K562 (cell line): ENCODE results near the gene SHC1. TPM values are rescaled to one million over a fixed set of nuclear protein-coding genes. Genes with fewer than 3 reads are reported as not detected.

ENCODE experiments used
- ATAC-seq: fragments of 200-7000 bp; cut with Tn5 transposase; 3 replicates; pipeline ENCODE4 v1.9.1; 2020; ENCODE audit warnings: moderate library complexity
- BruUV-seq: library from RNA; stranded (reverse); fragments of 400-500 nt; replicated peaks from 2 replicates; lab custom pipeline; 2021; lab: Mats Ljungman, UMichigan
- CTCF ChIA-PET: fragments of 300-600 bp; formaldehyde crosslinking; extraction: SDS; loops from one replicate; lab custom pipeline; 2021; ENCODE audit warnings: low intra/inter-chr PET ratio; lab: Yijun Ruan, JAX
- POLR2A ChIA-PET: fragments of 300-600, 350-650 bp; sonication (Branson Sonifier 250); formaldehyde crosslinking; extraction: SDS; loops from one replicate; lab custom pipeline; 2021; ENCODE audit warnings: antibody characterized with exemption, inconsistent platforms; lab: Yijun Ruan, JAX
- DNase-seq, 4 experiments: peaks; one replicate each; pipeline versions ENCODE4 v3.0.0 to v3.0.0-alpha.2; 2011 to 2018; ENCODE audit warnings: low spot score in 3 of 4, mixed read lengths in 3 of 4; ENCODE audit errors: extremely low read depth in 1 of 4
- FAIRE-seq: peaks from 2 replicates; lab custom pipeline; 2011; peaks lifted over from hg19 to GRCh38; lab: Jason Lieb, UNC
- H2AFZ ChIP-seq: 2 replicates; pipeline ENCODE4 v1.6.0; 2011; ENCODE audit warnings: low read depth, low read length, control low read depth, inconsistent platforms
- H3K27ac ChIP-seq: fragments of 200-600 bp; 3 replicates; pipeline ENCODE4 v1.8.0; 2011; ENCODE audit warnings: low read depth, mild to moderate bottlenecking, control low read depth, inconsistent platforms, low read length, moderate library complexity, mixed read lengths; ENCODE audit errors: extremely low read depth
- H3K27me3 ChIP-seq, 2 experiments: fragments of 300-600 bp in 1 of 2; 2 replicates in 1 of 2; 3 replicates in 1 of 2; pipeline versions ENCODE4 v1.6.0 to v1.8.0; 2011; ENCODE audit warnings: inconsistent platforms in 2 of 2, low read length in 2 of 2, mild to moderate bottlenecking in 1 of 2, mixed read lengths in 1 of 2, moderate library complexity in 1 of 2; ENCODE audit not compliant: control insufficient read depth in 2 of 2, insufficient read depth in 2 of 2
- H3K36me3 ChIP-seq: fragments of 300-600 bp; 3 replicates; pipeline ENCODE4 v1.8.0; 2011; ENCODE audit warnings: mild to moderate bottlenecking, low read length, inconsistent platforms; ENCODE audit not compliant: control insufficient read depth, insufficient read depth
- H3K4me1 ChIP-seq, 2 experiments: fragments of 200-600 bp in 1 of 2; replicated peaks in 1 of 2; 2 replicates in 1 of 2; 3 replicates in 1 of 2; pipeline versions ENCODE4 v1.5.1 to v1.8.0; 2011; ENCODE audit warnings: inconsistent platforms in 2 of 2, low read length in 2 of 2, mild to moderate bottlenecking in 1 of 2, mixed read lengths in 1 of 2, moderate library complexity in 1 of 2; ENCODE audit not compliant: control insufficient read depth in 2 of 2, insufficient read depth in 2 of 2
- H3K4me2 ChIP-seq: 2 replicates; pipeline ENCODE4 v1.6.1; 2011; ENCODE audit warnings: low read length, control low read depth, inconsistent platforms, mixed read lengths; ENCODE audit not compliant: insufficient read depth
- H3K4me3 ChIP-seq: fragments of 200-600 bp; sonication (generic), shearing (Covaris generic); 2 replicates; pipeline ENCODE4 v1.5.1; 2016; ENCODE audit warnings: control low read depth, inconsistent platforms
- H3K79me2 ChIP-seq: fragments of 200-600 bp; 3 replicates; pipeline ENCODE4 v1.8.0; 2011; ENCODE audit warnings: low read length, inconsistent platforms; ENCODE audit not compliant: control insufficient read depth, insufficient read depth
- H3K9ac ChIP-seq, 2 experiments: 2 replicates each; pipeline versions ENCODE4 v1.6.0 to v1.6.1; 2011; ENCODE audit warnings: low read depth in 2 of 2, low read length in 2 of 2, control low read depth in 1 of 2, inconsistent platforms in 1 of 2, mild to moderate bottlenecking in 1 of 2, mixed read lengths in 1 of 2; ENCODE audit not compliant: insufficient read depth in 1 of 2
- H3K9me1 ChIP-seq: one replicate; pipeline ENCODE4 v1.6.0; 2011; ENCODE audit warnings: inconsistent platforms, mild to moderate bottlenecking, low read length, moderate library complexity; ENCODE audit not compliant: control insufficient read depth, insufficient read depth
- H3K9me3 ChIP-seq: replicated peaks from 2 replicates; pipeline ENCODE4 v1.5.1; 2011; ENCODE audit warnings: low read depth, low read length, inconsistent platforms; ENCODE audit not compliant: control insufficient read depth, insufficient read depth
- H4K20me1 ChIP-seq: replicated peaks from 2 replicates; pipeline ENCODE4 v1.6.1; 2011; ENCODE audit warnings: low read length, inconsistent platforms, mixed read lengths; ENCODE audit not compliant: control insufficient read depth, insufficient read depth
- ADNP ChIP-seq: fragments of 200-800 bp; sonication (Bioruptor generic); IDR thresholded peaks from 2 replicates; pipeline ENCODE4 v1.6.1; 2016; ENCODE audit warnings: missing genetic modification characterization, missing compliant biosample characterization
- CEBPB ChIP-seq: fragments of 450-650 bp; IDR thresholded peaks from 2 replicates; pipeline ENCODE4 v1.6.1; 2016; ENCODE audit warnings: missing genetic modification characterization, missing compliant biosample characterization
- ETS2 ChIP-seq: IDR thresholded peaks from 2 replicates; pipeline ENCODE4 v1.6.1; 2016; ENCODE audit warnings: borderline replicate concordance, missing genetic modification characterization, mild to moderate bottlenecking, moderate library complexity, missing compliant biosample characterization; ENCODE audit not compliant: poor library complexity, severe bottlenecking
- ETV5 ChIP-seq: sonication (generic); formaldehyde crosslinking; IDR thresholded peaks from 2 replicates; pipeline ENCODE4 v1.4.0; 2020; ENCODE audit warnings: low read depth, mild to moderate bottlenecking, missing genetic modification reagents
- NR3C1 ChIP-seq: sonication (generic); formaldehyde crosslinking; IDR thresholded peaks from 2 replicates; pipeline ENCODE4 v1.8.1; 2022; ENCODE audit warnings: missing genetic modification reagents
- SMAD4 ChIP-seq: fragments of 250-450 bp; sonication (Bioruptor Pico); conservative IDR thresholded peaks from 2 replicates; pipeline ENCODE4 v1.8.0; 2021; ENCODE audit warnings: inconsistent platforms, mild to moderate bottlenecking, moderate library complexity
- SPI1 ChIP-seq: IDR thresholded peaks from 2 replicates; pipeline ENCODE4 v1.6.1; 2011; ENCODE audit warnings: low read depth, low read length, control low read depth, borderline replicate concordance
- XRCC3 ChIP-seq: fragments of 450-650 bp; IDR thresholded peaks from 2 replicates; pipeline ENCODE4 v1.6.1; 2017; ENCODE audit warnings: mild to moderate bottlenecking, moderate library complexity
- ZNF217 ChIP-seq: sonication (generic); formaldehyde crosslinking; IDR thresholded peaks from 2 replicates; pipeline ENCODE4 v1.8.0; 2022; ENCODE audit warnings: mild to moderate bottlenecking, missing genetic modification reagents
- ZNF384 ChIP-seq: IDR thresholded peaks from 2 replicates; pipeline ENCODE4 v1.6.1; 2012; ENCODE audit warnings: low read depth, low read length, improper control_type of control experiment
- ZNF445 ChIP-seq: fragments of 250-450 bp; sonication (Bioruptor Pico); IDR thresholded peaks from 2 replicates; pipeline ENCODE4 v1.4.0; 2020; ENCODE audit warnings: low read depth, mild to moderate bottlenecking, moderate library complexity
- ZNF785 ChIP-seq: fragments of 250-450 bp; sonication (Bioruptor Pico); IDR thresholded peaks from 2 replicates; pipeline ENCODE4 v1.4.0; 2020; ENCODE audit warnings: mild to moderate bottlenecking
- ZNF830 ChIP-seq: fragments of 250-450 bp; sonication (Bioruptor Pico); IDR thresholded peaks from 2 replicates; pipeline ENCODE4 v1.5.0; 2021; ENCODE audit warnings: mild to moderate bottlenecking
- WGBS: fragments of 100-300 bp; shearing (Covaris generic); methylation state at CpG from one replicate; pipeline ENCODE4 v1.1.6; 2016; ENCODE audit warnings: low coverage, mixed read lengths; ENCODE audit not compliant: insufficient coverage; ENCODE audit errors: missing lambda C conversion rate; 5-methylcytosine and 5-hydroxymethylcytosine counted together
- in situ Hi-C: fragments of 300-500 bp; cut with MboI; formaldehyde crosslinking; loops from 4 replicates; pipeline ENCODE4 v1.15.0; 2018; ENCODE audit warnings: inconsistent platforms, mixed read lengths
- intact Hi-C: fragments of 100-400 bp; cut with micrococcal nuclease; formaldehyde crosslinking; loops from 2 replicates; pipeline ENCODE4 v1.14.2; 2022
- polyA plus RNA-seq, 8 experiments: library from polyadenylated mRNA; depleted of rRNA in 4 of 8; stranded (reverse) in 5 of 8; unstranded in 3 of 8; fragments of >200 nt; fragmentation: Nextera tagmentation in 2 of 8; fragmentation: Illumina TruSeq in 1 of 8; extraction: Ambion mirVana in 2 of 8; extraction: Trizol in 1 of 8; gene quantifications; 2 replicates each; pipeline versions ENCODE4 v1.2.1 to v1.2.3, GENCODE V29; 2011 to 2014; ENCODE audit warnings: inconsistent platforms in 1 of 8, missing spikeins in 1 of 8
- total RNA-seq, 7 experiments: library from RNA; depleted of rRNA in 6 of 7; stranded (reverse); fragments of >200 nt in 6 of 7; fragmentation: Illumina TruSeq in 2 of 7; extraction: Trizol in 2 of 7; gene quantifications; 2 replicates each; pipeline versions ENCODE4 v1.2.1 to v1.2.3, GENCODE V29; 2011 to 2021; ENCODE audit warnings: low replicate concordance in 1 of 7
- TF ChIP-seq, protein P1 (sequence below): fragments of 450-650 bp; IDR thresholded peaks from 2 replicates; pipeline ENCODE4 v1.7.1; 2018; ENCODE audit warnings: mild to moderate bottlenecking, low read depth; ENCODE audit not compliant: partially characterized antibody

SHC1 gene
- total and polyA plus RNA-seq, 9 of the 15 experiments (the other 6 are each of a cell fraction or from before 2014, with no cell fraction given): 4.1 to 113 (median 51.9) TPM

DNA sequence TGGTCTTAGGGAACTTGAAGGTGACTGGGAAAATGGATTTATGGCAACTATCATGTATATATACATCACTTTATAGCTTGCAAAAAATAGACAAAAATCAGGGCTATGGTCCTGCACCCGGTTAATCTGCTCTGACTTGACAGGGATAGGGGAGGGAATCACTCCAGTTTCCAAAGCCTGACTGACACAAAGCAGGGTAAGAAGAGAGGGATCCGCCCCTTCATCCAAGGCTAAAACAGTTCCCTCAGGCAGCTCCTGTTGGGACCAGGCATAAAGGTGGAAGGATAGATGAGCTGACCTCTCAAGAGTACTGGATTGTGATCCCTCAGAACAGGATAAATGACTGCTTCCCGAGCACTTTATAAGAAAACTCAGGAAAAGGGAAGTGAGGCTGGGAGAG lies 16.0 kb downstream of the SHC1 start:
- intact Hi-C loops: loop anchor here (2.0 kb wide), 1 partner anchor 40 kb away; no protein-coding TSS in a partner anchor
- no peak for ATAC-seq

More for the DNA sequence above, 16.0 kb downstream of the SHC1 start:
- H2AFZ ChIP-seq: no peak overlapping the region
- WGBS: 37% methylated on average over 3 of the region's 3 CpGs
- no peak overlapping the region for H3K9ac ChIP-seq
- no peaks in the 10 kb centered on the region for H3K9me1 ChIP-seq
- H3K4me3 ChIP-seq: no peak overlapping the region
- H3K4me2 ChIP-seq: peak overlapping the region; percentile 90
- H3K27me3 ChIP-seq: no peaks in the 10 kb centered on the region
- peaks cover 20% of the 10 kb centered on the region; the same call in 2 of the 3 replicates for H3K36me3 ChIP-seq
- no TSS peak for BruUV-seq
- ChIA-PET CTCF (interaction anchor here (2.4 kb wide), 1 partner anchor 63 kb away, joined by 11 read pairs; no protein-coding TSS in a partner anchor), POLR2A (interaction anchor here (0.8 to 4.8 kb wide), 7 partner anchors 8 to 62 kb away, joined by 3 to 20 read pairs (median 5); partner anchors contain the start of genes PMVK and SHC1)
- peaks cover 31 to 47% of the 10 kb centered on the region in 2 experiments for H3K4me1 ChIP-seq
- peaks cover 7% of the 10 kb centered on the region for H3K79me2 ChIP-seq
- H4K20me1 ChIP-seq: no peaks in the 10 kb centered on the region
- TF ChIP-seq XRCC3 (no peak), ZNF830 (no peak), NR3C1 (CRISPR knock-in tag) (no peak), ZNF785 (CRISPR knock-in tag) (no peak), ETS2 (tag) (no peak), SPI1 (0 out of 2 replicates have a peak, but pooled peaks have one; percentile 21), ZNF384 (no peak), ZNF217 (CRISPR knock-in tag) (no peak), SMAD4 (no peak), ADNP (tag) (no peak), ETV5 (0 out of 2 replicates have a peak, but pooled peaks have one; percentile 11), ZNF445 (CRISPR knock-in tag) (no peak), CEBPB (tag) (no peak)
- TF ChIP-seq, protein P1, sequence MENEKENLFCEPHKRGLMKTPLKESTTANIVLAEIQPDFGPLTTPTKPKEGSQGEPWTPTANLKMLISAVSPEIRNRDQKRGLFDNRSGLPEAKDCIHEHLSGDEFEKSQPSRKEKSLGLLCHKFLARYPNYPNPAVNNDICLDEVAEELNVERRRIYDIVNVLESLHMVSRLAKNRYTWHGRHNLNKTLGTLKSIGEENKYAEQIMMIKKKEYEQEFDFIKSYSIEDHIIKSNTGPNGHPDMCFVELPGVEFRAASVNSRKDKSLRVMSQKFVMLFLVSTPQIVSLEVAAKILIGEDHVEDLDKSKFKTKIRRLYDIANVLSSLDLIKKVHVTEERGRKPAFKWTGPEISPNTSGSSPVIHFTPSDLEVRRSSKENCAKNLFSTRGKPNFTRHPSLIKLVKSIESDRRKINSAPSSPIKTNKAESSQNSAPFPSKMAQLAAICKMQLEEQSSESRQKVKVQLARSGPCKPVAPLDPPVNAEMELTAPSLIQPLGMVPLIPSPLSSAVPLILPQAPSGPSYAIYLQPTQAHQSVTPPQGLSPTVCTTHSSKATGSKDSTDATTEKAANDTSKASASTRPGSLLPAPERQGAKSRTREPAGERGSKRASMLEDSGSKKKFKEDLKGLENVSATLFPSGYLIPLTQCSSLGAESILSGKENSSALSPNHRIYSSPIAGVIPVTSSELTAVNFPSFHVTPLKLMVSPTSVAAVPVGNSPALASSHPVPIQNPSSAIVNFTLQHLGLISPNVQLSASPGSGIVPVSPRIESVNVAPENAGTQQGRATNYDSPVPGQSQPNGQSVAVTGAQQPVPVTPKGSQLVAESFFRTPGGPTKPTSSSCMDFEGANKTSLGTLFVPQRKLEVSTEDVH: no peak
- in situ Hi-C loops: no loop called here
- no peak for FAIRE-seq
- no peak overlapping the region; the same call in 2 of the 3 replicates for H3K27ac ChIP-seq
- no peak for DNase-seq
- H3K9me3 ChIP-seq: no peaks in the 10 kb centered on the region
